ENCODE results near the gene GCN1. TPM values are rescaled to one million over a fixed set of nuclear protein-coding genes. Genes with fewer than 3 reads are reported as not detected.

GCN1 gene
- total and polyA plus RNA-seq, 10 of the 15 experiments (the other 5 are each of a cell fraction or from before 2014, with no cell fraction given): 10.8 to 150 (median 58.3) TPM

DNA sequence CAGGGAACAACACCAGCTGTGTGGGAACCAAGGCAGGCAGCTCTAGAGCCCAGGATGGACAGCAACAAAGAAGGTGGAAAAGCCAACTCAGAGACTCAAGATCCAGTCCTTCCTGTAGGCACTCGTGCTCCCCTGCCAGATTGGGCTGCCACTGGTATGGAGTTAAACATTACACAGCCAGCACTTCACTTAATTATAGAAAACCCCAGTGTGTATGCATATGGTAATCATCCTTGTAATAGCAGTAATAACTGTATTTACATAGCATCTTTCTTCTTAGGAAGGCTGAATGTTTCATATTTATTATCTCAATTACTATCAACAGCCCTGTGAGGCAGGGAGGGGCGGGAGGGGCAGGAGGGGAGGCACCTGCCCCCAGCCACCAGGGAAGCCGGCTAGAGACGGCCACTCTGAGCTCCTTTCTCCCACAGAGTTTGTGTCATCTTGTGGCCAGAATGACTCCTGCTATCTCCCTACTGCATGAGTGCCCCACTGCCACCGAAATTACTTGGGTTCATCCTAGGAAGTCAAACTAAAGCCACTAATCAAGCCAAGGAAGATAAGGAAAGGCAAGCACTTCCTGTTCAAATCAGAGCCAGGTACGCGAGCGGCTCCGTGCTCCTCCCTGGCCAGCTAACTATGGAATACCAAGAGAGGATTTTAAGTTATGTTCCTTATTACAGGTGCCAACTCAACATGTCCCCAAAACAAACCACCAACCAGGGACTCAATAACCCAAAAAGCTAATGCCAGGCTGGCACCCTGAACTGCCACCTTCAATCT is 62.3 kb downstream of the GCN1 start:
- Histone ChIP-seq H3K4me1 (ENCODE audit: control insufficient read depth, insufficient read depth, low read length) (peaks cover 31% of the 10 kb centered on the region), H3K27me3 (replicated peaks in 1 of 2; ENCODE audit: control insufficient read depth in 2 of 2, insufficient read depth in 2 of 2, low read length in 1 of 2) (no peaks in the 10 kb centered on the region), H3K4me2 (ENCODE audit: control insufficient read depth, insufficient read depth) (peak overlapping the region; percentile 98), H2AFZ (ENCODE audit: control insufficient read depth, low read depth, low read length) (no peak overlapping the region), H3K27ac (ENCODE audit: control insufficient read depth, insufficient read depth) (peak overlapping the region; percentile 84), H4K20me1 (ENCODE audit: control insufficient read depth, insufficient read depth) (no peaks in the 10 kb centered on the region), H3K9me3 (replicated peaks; ENCODE audit: control insufficient read depth, insufficient read depth, low read length) (no peaks in the 10 kb centered on the region), H3K4me3 (no peak overlapping the region), H3K36me3 (ENCODE audit: control insufficient read depth in 2 of 2, insufficient read depth in 2 of 2, low read length in 1 of 2) (peaks cover 54 to 56% of the 10 kb centered on the region in 2 experiments), H3K79me2 (ENCODE audit: control insufficient read depth, insufficient read depth, low read length) (no peaks in the 10 kb centered on the region; the same call in 1 of the 2 replicates), H3K9ac (ENCODE audit: control insufficient read depth, insufficient read depth, low read length) (peak overlapping the region; percentile 49)
- no TSS peak for BruUV-seq (replicated peaks)
- WGBS (ENCODE audit: insufficient coverage, insufficient replicate concordance, low lambda C conversion rate, missing lambda C conversion rate): 61% methylated on average over 9 of the region's 9 CpGs
- intact Hi-C loops (cut with micrococcal nuclease; ENCODE audit: unreplicated experiment) (loop anchor here (2.0 kb wide), 1 partner anchor 13 kb away; no protein-coding TSS in a partner anchor), in situ Hi-C loops (cut with MboI) (no loop called here)
- peak; percentile 14; the same call in 2 of the 3 replicates for ATAC-seq
- CTCF ChIA-PET: interaction anchor here (0.8 to 4.9 kb wide), 5 partner anchors 11 to 69 kb away, joined by 3 to 57 read pairs (median 18); partner anchors contain the start of genes RAB35 and RPLP0
- no peak for DNase-seq (ENCODE audit: low read depth, low spot score)
- SMC1A ChIA-PET (ENCODE audit: uncharacterized antibody, unreplicated experiment): interaction anchor here (0.6 to 4.9 kb wide), 10 partner anchors 13 to 142 kb away, joined by 3 to 142 read pairs (median 4); partner anchors contain the start of genes RAB35 and RPLP0
- FAIRE-seq: no peak
- RAD21 ChIA-PET (ENCODE audit: unreplicated experiment): interaction anchor here (1.2 to 4.2 kb wide), 6 partner anchors 13 to 69 kb away, joined by 3 to 118 read pairs (median 6); partner anchors contain the start of genes RAB35 and RPLP0
- POLR2A ChIA-PET: interaction anchor here (0.6 to 8.1 kb wide), 8 partner anchors 7 to 118 kb away, joined by 3 to 141 read pairs (median 6); partner anchors contain the start of genes RAB35 and RPLP0
- peak; percentile 45; the same call in 1 of the 2 replicates for TF ChIP-seq SMARCA5 (IDR thresholded peaks at IDR 0.05)
- TF ChIP-seq ASH2L (IDR thresholded peaks at IDR 0.05; ENCODE audit: borderline replicate concordance, low read depth): 0 out of 2 replicates have a peak, but pooled peaks have one; percentile 52
- TF ChIP-seq, protein P1, sequence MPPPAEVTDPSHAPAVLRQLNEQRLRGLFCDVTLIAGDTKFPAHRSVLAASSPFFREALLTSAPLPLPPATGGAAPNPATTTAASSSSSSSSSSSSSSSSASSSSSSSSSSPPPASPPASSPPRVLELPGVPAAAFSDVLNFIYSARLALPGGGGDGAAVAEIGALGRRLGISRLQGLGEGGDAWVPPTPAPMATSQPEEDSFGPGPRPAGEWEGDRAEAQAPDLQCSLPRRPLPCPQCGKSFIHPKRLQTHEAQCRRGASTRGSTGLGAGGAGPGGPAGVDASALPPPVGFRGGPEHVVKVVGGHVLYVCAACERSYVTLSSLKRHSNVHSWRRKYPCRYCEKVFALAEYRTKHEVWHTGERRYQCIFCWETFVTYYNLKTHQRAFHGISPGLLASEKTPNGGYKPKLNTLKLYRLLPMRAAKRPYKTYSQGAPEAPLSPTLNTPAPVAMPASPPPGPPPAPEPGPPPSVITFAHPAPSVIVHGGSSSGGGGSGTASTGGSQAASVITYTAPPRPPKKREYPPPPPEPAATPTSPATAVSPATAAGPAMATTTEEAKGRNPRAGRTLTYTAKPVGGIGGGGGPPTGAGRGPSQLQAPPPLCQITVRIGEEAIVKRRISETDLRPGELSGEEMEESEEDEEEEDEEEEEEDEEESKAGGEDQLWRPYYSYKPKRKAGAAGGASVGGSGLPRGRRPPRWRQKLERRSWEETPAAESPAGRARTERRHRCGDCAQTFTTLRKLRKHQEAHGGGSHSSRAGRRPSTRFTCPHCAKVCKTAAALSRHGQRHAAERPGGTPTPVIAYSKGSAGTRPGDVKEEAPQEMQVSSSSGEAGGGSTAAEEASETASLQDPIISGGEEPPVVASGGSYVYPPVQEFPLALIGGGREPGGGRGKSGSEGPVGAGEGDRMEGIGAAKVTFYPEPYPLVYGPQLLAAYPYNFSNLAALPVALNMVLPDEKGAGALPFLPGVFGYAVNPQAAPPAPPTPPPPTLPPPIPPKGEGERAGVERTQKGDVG (CRISPR knock-in tag; IDR thresholded peaks at IDR 0.05): no peak
- no peak for TF ChIP-seq CHD4 (IDR thresholded peaks at IDR 0.05)
- no peak for TF ChIP-seq MYB (IDR thresholded peaks at IDR 0.05; ENCODE audit: borderline replicate concordance, low read depth, low read length)
- TF ChIP-seq NBN (IDR thresholded peaks at IDR 0.05): no peak
- no peak for TF ChIP-seq RUNX3 (IDR thresholded peaks at IDR 0.05; ENCODE audit: low read length)
- no peak for TF ChIP-seq IKZF1 (conservative IDR thresholded peaks at IDR 0.05)
- no peak for TF ChIP-seq MYC (IDR thresholded peaks at IDR 0.05; ENCODE audit: insufficient read depth, insufficient read length, insufficient replicate concordance, low read length, severe bottlenecking)
- TF ChIP-seq EP300 (IDR thresholded peaks at IDR 0.05; ENCODE audit: borderline replicate concordance in 1 of 2, control insufficient read depth in 1 of 2, low read depth in 2 of 2, low read length in 2 of 2): no peak
- TF ChIP-seq WRNIP1 (IDR thresholded peaks at IDR 0.05; ENCODE audit: borderline replicate concordance, low read depth, low read length): no peak
- TF ChIP-seq, protein P2, sequence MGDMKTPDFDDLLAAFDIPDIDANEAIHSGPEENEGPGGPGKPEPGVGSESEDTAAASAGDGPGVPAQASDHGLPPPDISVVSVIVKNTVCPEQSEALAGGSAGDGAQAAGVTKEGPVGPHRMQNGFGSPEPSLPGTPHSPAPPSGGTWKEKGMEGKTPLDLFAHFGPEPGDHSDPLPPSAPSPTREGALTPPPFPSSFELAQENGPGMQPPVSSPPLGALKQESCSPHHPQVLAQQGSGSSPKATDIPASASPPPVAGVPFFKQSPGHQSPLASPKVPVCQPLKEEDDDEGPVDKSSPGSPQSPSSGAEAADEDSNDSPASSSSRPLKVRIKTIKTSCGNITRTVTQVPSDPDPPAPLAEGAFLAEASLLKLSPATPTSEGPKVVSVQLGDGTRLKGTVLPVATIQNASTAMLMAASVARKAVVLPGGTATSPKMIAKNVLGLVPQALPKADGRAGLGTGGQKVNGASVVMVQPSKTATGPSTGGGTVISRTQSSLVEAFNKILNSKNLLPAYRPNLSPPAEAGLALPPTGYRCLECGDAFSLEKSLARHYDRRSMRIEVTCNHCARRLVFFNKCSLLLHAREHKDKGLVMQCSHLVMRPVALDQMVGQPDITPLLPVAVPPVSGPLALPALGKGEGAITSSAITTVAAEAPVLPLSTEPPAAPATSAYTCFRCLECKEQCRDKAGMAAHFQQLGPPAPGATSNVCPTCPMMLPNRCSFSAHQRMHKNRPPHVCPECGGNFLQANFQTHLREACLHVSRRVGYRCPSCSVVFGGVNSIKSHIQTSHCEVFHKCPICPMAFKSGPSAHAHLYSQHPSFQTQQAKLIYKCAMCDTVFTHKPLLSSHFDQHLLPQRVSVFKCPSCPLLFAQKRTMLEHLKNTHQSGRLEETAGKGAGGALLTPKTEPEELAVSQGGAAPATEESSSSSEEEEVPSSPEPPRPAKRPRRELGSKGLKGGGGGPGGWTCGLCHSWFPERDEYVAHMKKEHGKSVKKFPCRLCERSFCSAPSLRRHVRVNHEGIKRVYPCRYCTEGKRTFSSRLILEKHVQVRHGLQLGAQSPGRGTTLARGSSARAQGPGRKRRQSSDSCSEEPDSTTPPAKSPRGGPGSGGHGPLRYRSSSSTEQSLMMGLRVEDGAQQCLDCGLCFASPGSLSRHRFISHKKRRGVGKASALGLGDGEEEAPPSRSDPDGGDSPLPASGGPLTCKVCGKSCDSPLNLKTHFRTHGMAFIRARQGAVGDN (IDR thresholded peaks at IDR 0.05): no peak
- no peak for TF ChIP-seq NRF1 (conservative IDR thresholded peaks at IDR 0.05; ENCODE audit: low read depth, low read length)
- TF ChIP-seq, protein P3, sequence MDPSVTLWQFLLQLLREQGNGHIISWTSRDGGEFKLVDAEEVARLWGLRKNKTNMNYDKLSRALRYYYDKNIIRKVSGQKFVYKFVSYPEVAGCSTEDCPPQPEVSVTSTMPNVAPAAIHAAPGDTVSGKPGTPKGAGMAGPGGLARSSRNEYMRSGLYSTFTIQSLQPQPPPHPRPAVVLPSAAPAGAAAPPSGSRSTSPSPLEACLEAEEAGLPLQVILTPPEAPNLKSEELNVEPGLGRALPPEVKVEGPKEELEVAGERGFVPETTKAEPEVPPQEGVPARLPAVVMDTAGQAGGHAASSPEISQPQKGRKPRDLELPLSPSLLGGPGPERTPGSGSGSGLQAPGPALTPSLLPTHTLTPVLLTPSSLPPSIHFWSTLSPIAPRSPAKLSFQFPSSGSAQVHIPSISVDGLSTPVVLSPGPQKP (IDR thresholded peaks at IDR 0.05; ENCODE audit: low read depth, low read length): no peak
